Effector CD4-positive, alpha-beta T cell (primary cell): ENCODE data around the gene P3H2.

Experiments
- DNase-seq: peaks from one replicate; pipeline ENCODE4 v3.0.0-alpha.2; 2020

P3H2 gene

GRCh38 chr3:189937302-189938127 is 183.2 kb downstream of the P3H2 start:
- DNase-seq, result no peak

- no peak for DNase-seq
Measured at GRCh38 chr3:189936201-189936945, 184.3 kb downstream of the P3H2 start.

- DNase-seq, result no peak
Measured at GRCh38 chr3:189927975-189928895, 192.5 kb downstream of the P3H2 start.

- DNase-seq, result no peak
Measured at GRCh38 chr3:189921770-189922169, 198.9 kb downstream of the P3H2 start.

- no peak for DNase-seq
Measured at GRCh38 chr3:189914799-189915198, 205.9 kb downstream of the P3H2 start.

GRCh38 chr3:189911001-189911400 is 209.7 kb downstream of the P3H2 start:
- DNase-seq, result no peak

- no peak for DNase-seq
Measured at GRCh38 chr3:189909573-189909972, 211.1 kb downstream of the P3H2 start.

- DNase-seq, result no peak
Measured at GRCh38 chr3:189909139-189909538, 211.6 kb downstream of the P3H2 start.

- no peak for DNase-seq
Measured at GRCh38 chr3:189908646-189909045, 212.1 kb downstream of the P3H2 start.

GRCh38 chr3:189907803-189908202 is 212.9 kb downstream of the P3H2 start:
- DNase-seq, result no peak
